Measurements from ENCODE around the gene CDH23.
A peak's percentile ranks its signal among the peaks of the same experiment; 100 is the strongest.
"Not testable (repeated sequence)": the region's sequence is repeated elsewhere in the genome, so short reads cannot be mapped to it uniquely, and the experiment has no call there.

Gene CDH23

DNA sequence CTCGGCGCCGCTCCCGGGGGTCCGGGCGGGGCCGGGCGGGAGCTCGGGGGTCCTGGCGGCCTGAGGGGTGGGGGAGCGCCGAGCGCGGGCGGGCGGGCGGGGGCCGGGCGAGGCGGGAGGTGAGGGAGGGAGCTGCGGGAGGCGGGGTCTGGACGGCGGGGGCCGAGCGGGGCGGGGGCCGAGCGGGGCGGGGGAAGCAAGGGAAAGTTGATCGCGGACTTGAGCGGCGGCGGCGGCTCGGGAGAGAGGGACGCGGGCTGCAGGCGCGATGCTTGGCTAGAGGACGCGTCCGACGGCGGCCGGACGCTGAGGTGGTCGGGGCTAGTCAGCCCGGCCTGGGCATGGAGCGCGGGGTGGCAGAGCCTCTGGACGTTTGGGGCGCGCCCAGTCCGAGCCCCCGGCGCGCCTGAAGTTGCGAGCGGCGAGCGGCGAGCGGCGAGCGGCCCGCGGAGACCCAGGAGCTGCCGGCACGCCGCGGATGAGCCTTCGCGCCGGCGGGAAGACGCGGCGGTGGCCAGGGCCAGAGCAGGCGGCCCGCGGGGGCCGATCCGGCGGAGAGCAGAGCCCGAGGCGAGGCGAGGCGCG, at the start of gene CDH23:
Gene CDH23, plus strand, starts transcription at position 210 of the 585 bp plus-strand sequence. CDS start 42,912 bp downstream, outside the sequence.
- Mint-ChIP-seq H3K4me1 (peaks cover 8% of the 10 kb centered on the region), H3K36me3 (no peaks in the 10 kb centered on the region), H3K9me3 (no peaks in the 10 kb centered on the region), H3K4me3 (peak within 1 kb of the TSS; percentile 61), H3K27ac (no peak within 1 kb of the TSS)
- peak; percentile 17 for ATAC-seq
- DNase-seq (ENCODE audit: low spot score in 2 of 2) = no peak

- Mint-ChIP-seq H3K27ac (no peak overlapping the region), H3K36me3 (no peaks in the 10 kb centered on the region), H3K4me3 (no peak overlapping the region), H3K9me3 (no peaks in the 10 kb centered on the region), H3K4me1 (peaks cover 6% of the 10 kb centered on the region)
- no peak for DNase-seq (ENCODE audit: low spot score in 2 of 2)
- ATAC-seq = no peak
Measured at GRCh38 chr10:71347587-71348395, 48.9 kb upstream of the CDH23 start.

- H3K36me3 Mint-ChIP-seq = no peaks in the 10 kb centered on the region
- no peak overlapping the region for H3K4me3 Mint-ChIP-seq
- H3K9me3 Mint-ChIP-seq = no peaks in the 10 kb centered on the region
- no peak overlapping the region for H3K27ac Mint-ChIP-seq
- DNase-seq (ENCODE audit: low spot score in 2 of 2) (no peak), ATAC-seq (no peak)
- H3K4me1 Mint-ChIP-seq = peaks cover 6% of the 10 kb centered on the region
Measured at GRCh38 chr10:71348850-71349249, 47.9 kb upstream of the CDH23 start.

DNA sequence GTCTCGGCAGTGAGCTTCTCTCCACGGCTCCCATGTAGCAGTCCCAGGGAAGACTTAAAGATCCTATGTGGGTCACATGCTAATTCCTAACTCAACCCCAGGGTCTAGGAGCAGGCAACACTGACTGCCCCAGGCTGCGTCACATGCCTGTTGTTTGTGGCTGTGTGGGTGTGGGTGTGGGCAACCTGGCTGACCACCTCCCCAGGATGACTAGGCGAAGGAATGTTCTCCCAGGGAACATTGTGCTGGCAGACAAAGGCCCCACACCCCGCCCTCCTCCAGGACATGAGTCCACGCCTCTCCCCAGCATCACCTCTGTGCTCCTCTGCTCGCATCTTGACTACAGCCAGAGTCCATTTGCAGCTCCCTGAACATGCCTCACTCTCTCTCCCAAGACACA, 47.3 kb upstream of the CDH23 start:
- ATAC-seq (no peak), DNase-seq (ENCODE audit: low spot score in 2 of 2) (no peak)
- no peak overlapping the region for H3K4me3 Mint-ChIP-seq
- no peaks in the 10 kb centered on the region for H3K9me3 Mint-ChIP-seq
- H3K27ac Mint-ChIP-seq = no peak overlapping the region
- no peaks in the 10 kb centered on the region for H3K36me3 Mint-ChIP-seq
- H3K4me1 Mint-ChIP-seq = peaks cover 6% of the 10 kb centered on the region

GRCh38 chr10:71351087-71351486, 45.6 kb upstream of the CDH23 start:
- DNase-seq (ENCODE audit: low spot score in 2 of 2) (no peak), ATAC-seq (no peak)
- Mint-ChIP-seq H3K4me3 (no peak overlapping the region), H3K36me3 (no peaks in the 10 kb centered on the region), H3K4me1 (peaks cover 6% of the 10 kb centered on the region), H3K27ac (peak overlapping the region; percentile 73), H3K9me3 (no peaks in the 10 kb centered on the region)

DNA sequence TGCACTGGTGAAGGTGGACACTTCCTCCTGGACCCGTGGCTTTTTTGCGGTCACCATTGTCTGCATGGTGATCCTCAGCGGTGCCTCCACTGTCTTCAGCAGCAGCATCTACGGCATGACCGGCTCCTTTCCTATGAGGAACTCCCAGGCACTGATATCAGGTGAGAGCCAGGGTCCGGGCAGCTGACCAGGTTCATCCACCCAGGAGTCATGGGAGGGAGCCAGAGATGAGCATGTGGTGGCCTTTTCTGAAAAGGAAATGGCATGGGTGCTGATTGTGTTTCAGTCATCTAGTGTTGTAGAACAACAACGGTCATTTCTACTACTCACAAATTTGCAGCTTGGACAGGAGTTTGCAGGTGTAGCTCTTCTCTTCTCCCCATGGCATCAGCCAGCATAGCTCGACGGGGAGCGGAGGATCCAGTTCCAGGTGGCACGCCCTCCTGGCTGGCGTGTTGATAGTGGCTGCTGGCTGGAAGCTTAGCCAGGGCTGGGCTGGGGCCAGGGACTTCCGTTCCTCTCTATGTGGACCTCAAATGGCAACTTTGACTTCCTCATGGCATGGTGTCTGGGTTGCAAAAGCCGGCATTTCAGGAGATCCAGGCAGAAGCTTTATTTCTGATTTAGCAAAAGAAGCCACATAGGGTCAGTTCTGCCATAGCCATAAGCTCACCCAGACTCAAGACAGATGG, 44.9 kb upstream of the CDH23 start:
- H3K27ac Mint-ChIP-seq = no peak overlapping the region
- no peaks in the 10 kb centered on the region for H3K9me3 Mint-ChIP-seq

DNA sequence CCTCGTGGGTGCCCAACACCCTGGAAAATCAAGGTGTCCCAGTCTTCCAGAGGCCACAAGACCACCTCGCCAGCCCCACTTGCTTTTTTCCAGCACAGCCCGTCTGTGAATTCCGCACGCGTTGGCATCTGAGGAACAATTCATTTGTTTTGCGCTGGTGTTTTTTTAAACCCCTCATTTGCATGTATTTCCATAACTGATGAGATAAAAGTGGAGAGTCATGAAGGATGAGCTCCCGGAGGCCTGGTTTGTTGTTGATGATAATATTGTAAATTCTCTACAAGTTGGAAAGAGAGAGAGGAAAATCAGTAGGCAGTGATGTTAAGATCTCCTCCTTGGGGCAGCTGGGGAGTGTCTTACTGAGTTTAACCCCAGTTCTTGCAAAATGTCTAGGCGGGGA, 43.1 kb upstream of the CDH23 start:
- Mint-ChIP-seq H3K36me3 (peaks cover 3% of the 10 kb centered on the region), H3K4me3 (no peak overlapping the region)

More for the DNA sequence above, 44.9 kb upstream of the CDH23 start:
- ATAC-seq (no peak), DNase-seq (ENCODE audit: low spot score in 2 of 2) (no peak)
- Mint-ChIP-seq H3K4me3 (no peak overlapping the region), H3K36me3 (no peaks in the 10 kb centered on the region), H3K4me1 (peaks cover 6% of the 10 kb centered on the region)

GRCh38 chr10:71354776-71355175, 41.9 kb upstream of the CDH23 start:
- Mint-ChIP-seq H3K9me3 (no peaks in the 10 kb centered on the region), H3K27ac (peak overlapping the region; percentile 63), H3K36me3 (peaks cover 14% of the 10 kb centered on the region), H3K4me3 (no peak overlapping the region), H3K4me1 (peaks cover 2% of the 10 kb centered on the region)
- DNase-seq (ENCODE audit: low spot score in 2 of 2) (no peak), ATAC-seq (no peak)

More for the DNA sequence above, 43.1 kb upstream of the CDH23 start:
- DNase-seq (ENCODE audit: low spot score in 2 of 2) (no peak), ATAC-seq (no peak)
- Mint-ChIP-seq H3K9me3 (no peaks in the 10 kb centered on the region), H3K27ac (peak overlapping the region; percentile 58), H3K4me1 (peaks cover 6% of the 10 kb centered on the region)

DNA sequence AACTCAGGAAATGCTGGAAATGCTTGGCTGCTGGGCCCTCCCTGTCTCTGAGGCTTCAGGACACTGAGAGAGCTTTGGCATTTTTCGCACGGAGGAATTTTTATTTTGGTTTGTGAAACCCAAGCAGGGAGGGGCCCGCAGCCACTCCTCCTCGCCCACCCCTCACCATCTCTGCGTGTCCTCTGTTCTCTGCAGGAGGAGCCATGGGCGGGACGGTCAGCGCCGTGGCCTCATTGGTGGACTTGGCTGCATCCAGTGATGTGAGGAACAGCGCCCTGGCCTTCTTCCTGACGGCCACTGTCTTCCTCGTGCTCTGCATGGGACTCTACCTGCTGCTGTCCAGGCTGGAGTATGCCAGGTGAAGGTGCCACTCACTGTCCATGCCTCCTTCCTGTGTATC, 40.8 kb upstream of the CDH23 start:
- DNase-seq (ENCODE audit: low spot score in 2 of 2) (no peak), ATAC-seq (no peak)
- no peaks in the 10 kb centered on the region for H3K9me3 Mint-ChIP-seq
- no peaks in the 10 kb centered on the region for H3K4me1 Mint-ChIP-seq
- peaks cover 14% of the 10 kb centered on the region for H3K36me3 Mint-ChIP-seq
- peak overlapping the region; percentile 63 for H3K27ac Mint-ChIP-seq
- H3K4me3 Mint-ChIP-seq = no peak overlapping the region

- peaks cover 8% of the 10 kb centered on the region for H3K4me1 Mint-ChIP-seq
- H3K27ac Mint-ChIP-seq = no peak overlapping the region
- no peaks in the 10 kb centered on the region for H3K9me3 Mint-ChIP-seq
- DNase-seq (ENCODE audit: low spot score in 2 of 2) = no peak
- peaks cover 19% of the 10 kb centered on the region for H3K36me3 Mint-ChIP-seq
- ATAC-seq = no peak
- H3K4me3 Mint-ChIP-seq = no peak overlapping the region
Measured at GRCh38 chr10:71357792-71358265, 38.9 kb upstream of the CDH23 start.

- no peak for DNase-seq (ENCODE audit: low spot score in 2 of 2)
- Mint-ChIP-seq H3K4me3 (no peak overlapping the region), H3K27ac (peak overlapping the region; percentile 45), H3K4me1 (peaks cover 8% of the 10 kb centered on the region), H3K36me3 (peaks cover 19% of the 10 kb centered on the region), H3K9me3 (no peaks in the 10 kb centered on the region)
- no peak for ATAC-seq
Measured at GRCh38 chr10:71358277-71358676, 38.4 kb upstream of the CDH23 start.

- ATAC-seq; H3K4me3 Mint-ChIP-seq; DNase-seq (ENCODE audit: low spot score in 2 of 2); H3K9me3 Mint-ChIP-seq; H3K4me1 Mint-ChIP-seq: not testable (repeated sequence)
- Mint-ChIP-seq H3K36me3 (peaks cover 19% of the 10 kb centered on the region), H3K27ac (peak overlapping the region; percentile 45)
Measured at GRCh38 chr10:71358906-71359305, 37.8 kb upstream of the CDH23 start.

DNA sequence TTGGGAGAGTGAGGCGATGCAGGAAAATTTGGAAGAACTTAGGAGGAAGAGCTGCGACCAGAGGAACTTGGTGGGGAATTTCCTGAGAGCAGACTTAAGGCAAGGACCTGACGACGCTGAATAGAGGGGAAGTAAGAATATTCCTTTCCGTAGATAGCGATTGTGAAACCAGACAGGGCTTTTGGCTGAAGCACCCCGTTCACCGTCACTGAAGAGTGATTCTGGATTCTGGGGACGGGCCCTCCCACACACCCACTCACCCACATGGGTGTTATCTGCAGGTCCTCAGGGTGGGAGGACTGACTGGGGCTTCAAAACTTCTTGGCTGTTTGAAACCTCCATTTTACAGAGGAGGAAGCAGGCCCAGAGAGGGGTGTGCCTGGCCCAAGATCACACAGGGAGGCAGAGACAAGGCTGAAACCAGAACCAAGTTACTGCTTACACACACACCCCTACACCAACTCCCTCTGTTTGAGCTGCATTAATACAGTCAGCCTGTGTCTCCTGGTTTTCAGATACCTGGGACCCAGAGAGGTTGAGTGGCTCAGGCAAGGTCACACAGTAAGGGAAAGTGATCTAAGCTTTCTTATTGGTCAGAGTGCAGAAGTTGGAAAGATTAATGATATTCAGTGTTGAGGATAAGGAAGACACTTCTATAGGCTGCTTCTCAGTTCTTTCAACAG, 37.2 kb upstream of the CDH23 start:
- DNase-seq (ENCODE audit: low spot score in 2 of 2) = no peak
- peak overlapping the region; percentile 45 for H3K27ac Mint-ChIP-seq
- no peak overlapping the region for H3K4me3 Mint-ChIP-seq
- peaks cover 19% of the 10 kb centered on the region for H3K36me3 Mint-ChIP-seq
- peaks cover 12% of the 10 kb centered on the region for H3K4me1 Mint-ChIP-seq
- no peaks in the 10 kb centered on the region for H3K9me3 Mint-ChIP-seq
- ATAC-seq = no peak

DNA sequence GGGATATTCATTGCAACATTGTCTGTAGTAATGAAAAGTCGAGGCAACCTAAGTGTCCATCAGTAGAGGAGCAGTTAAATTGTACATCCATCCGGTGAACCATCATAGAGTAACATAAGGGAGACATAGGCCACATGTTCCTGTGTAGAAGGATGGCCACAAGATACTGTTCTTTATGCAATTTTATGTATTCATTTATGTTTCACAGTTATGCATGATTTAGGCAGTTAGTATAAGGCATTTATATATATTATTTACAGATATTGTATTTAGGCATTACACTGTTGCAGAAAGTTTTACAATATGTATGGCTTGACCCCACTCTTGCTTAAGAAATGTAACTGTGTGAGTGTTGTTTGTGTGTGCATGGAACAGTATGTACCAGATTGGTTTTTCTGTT, 36.0 kb upstream of the CDH23 start:
- no peak for ATAC-seq
- H3K9me3 Mint-ChIP-seq = no peaks in the 10 kb centered on the region
- peaks cover 24% of the 10 kb centered on the region for H3K36me3 Mint-ChIP-seq
- H3K4me1 Mint-ChIP-seq = peaks cover 21% of the 10 kb centered on the region
- no peak for DNase-seq (ENCODE audit: low spot score in 2 of 2)
- H3K4me3 Mint-ChIP-seq = no peak overlapping the region
- no peak overlapping the region for H3K27ac Mint-ChIP-seq

GRCh38 chr10:71361581-71361980, 35.1 kb upstream of the CDH23 start:
- no peaks in the 10 kb centered on the region for H3K9me3 Mint-ChIP-seq
- H3K4me3 Mint-ChIP-seq = no peak overlapping the region
- no peak overlapping the region for H3K27ac Mint-ChIP-seq
- no peak for DNase-seq (ENCODE audit: low spot score in 2 of 2)
- no peak for ATAC-seq
- H3K36me3 Mint-ChIP-seq = peaks cover 24% of the 10 kb centered on the region
- H3K4me1 Mint-ChIP-seq = peaks cover 21% of the 10 kb centered on the region

Measured in stimulated activated effector memory CD8-positive, alpha-beta T cell treated with anti-CD3 and anti-CD28 coated beads, Interleukin-12 subunit alpha, Interleukin-12 subunit beta, amount 100 ng/mL, for 72 hours (primary cell).